Prostate gland (tissue), 2 donors: ENCODE results near the gene CALR. TPM values are rescaled to one million over a fixed set of nuclear protein-coding genes. Genes with fewer than 3 reads are reported as not detected.

Experiments used
- DNase-seq: peaks from one replicate; pipeline ENCODE4 v3.0.0-alpha.2; 2019; ENCODE audit warnings: low spot score
- H3K27ac ChIP-seq, 2 donors: fragments of 200-600 bp; sonication (generic); 2 replicates each; pipeline ENCODE4 v1.5.1; 2017 to 2019
- H3K27me3 ChIP-seq: fragments of 200-600 bp; sonication (generic); replicated peaks from 2 replicates; pipeline ENCODE4 v1.5.1; 2019; ENCODE audit not compliant: insufficient read depth
- H3K36me3 ChIP-seq, 2 donors: fragments of 200-600 bp; sonication (generic); 1 replicate in 1 of 2; 2 replicates in 1 of 2; pipeline versions ENCODE4 v1.5.1 to v1.8.1; 2017 to 2019
- H3K4me1 ChIP-seq: fragments of 200-600 bp; sonication (generic); replicated peaks from 2 replicates; pipeline ENCODE4 v1.5.1; 2019
- H3K4me3 ChIP-seq, 2 donors: fragments of 200-600 bp; sonication (generic); 2 replicates each; pipeline ENCODE4 v1.5.1; 2017 to 2019
- H3K9me3 ChIP-seq: fragments of 200-600 bp; sonication (generic); 2 replicates; pipeline ENCODE4 v1.5.1; 2017
- POLR2A ChIP-seq: fragments of 450-650 bp; IDR thresholded peaks from one replicate; pipeline ENCODE4 v1.6.1; 2016; ENCODE audit warnings: antibody characterized with exemption, mild to moderate bottlenecking
- POLR2AphosphoS5 ChIP-seq: sonication (generic); formaldehyde crosslinking; IDR thresholded peaks from one replicate; pipeline ENCODE4 v1.6.1; 2017; ENCODE audit warnings: antibody characterized with exemption
- WGBS: methylation state at CpG from one replicate; pipeline ENCODE4 v1.1.5; 2018; 5-methylcytosine and 5-hydroxymethylcytosine counted together
- intact Hi-C: fragments of 100-400 bp; cut with DNase I; formaldehyde crosslinking; loops from one replicate; pipeline ENCODE4 v1.14.2; 2022
- total RNA-seq, 2 donors: library from RNA; depleted of rRNA; stranded (reverse); fragments of >200 nt; gene quantifications; one replicate each; pipeline ENCODE4 v1.1.0, GENCODE V29; 2016
- TF ChIP-seq, protein P1 (sequence below), 4 experiments: fragments of 200-600 bp in 2 of 4; fragments of 450-650 bp in 2 of 4; sonication (generic) in 2 of 4; IDR thresholded peaks; 1 replicate in 3 of 4; 2 replicates in 1 of 4; pipeline ENCODE4 v1.5.1; 2016 to 2019; ENCODE audit warnings: antibody characterized with exemption in 4 of 4, mild to moderate bottlenecking in 2 of 4, moderate library complexity in 2 of 4

Gene CALR
- total RNA-seq, 2 donors from 2014 or later: 532 to 980 TPM

DNA sequence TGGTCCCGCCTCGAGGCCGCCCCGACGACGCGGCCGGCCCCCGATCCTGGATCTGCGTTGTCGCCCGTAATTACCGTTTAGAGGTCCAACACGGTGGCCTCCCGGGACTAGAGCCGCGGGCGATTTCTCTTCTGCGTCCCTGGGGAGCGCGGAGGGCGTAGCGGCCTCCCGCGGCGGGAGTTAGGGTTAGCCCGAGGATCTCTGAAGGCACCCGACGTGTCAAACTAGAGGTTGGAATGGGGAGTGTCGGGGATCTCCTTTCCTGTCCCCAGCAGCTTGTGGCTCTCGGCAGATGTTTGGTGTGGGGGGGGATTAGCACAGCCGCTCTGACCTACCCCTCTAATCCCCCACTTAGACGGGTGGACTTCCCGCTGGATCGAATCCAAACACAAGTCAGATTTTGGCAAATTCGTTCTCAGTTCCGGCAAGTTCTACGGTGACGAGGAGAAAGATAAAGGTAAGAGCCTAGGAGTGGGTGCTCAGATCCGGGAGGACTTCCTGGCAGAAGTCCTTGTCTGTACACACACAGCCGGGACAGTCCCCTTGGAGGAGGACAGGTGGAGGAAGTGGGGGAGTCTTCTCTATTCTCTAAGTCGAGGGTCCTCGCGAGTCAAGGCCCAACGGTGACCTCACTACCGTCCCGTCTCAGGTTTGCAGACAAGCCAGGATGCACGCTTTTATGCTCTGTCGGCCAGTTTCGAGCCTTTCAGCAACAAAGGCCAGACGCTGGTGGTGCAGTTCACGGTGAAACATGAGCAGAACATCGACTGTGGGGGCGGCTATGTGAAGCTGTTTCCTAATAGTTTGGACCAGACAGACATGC, 581 bp downstream of the CALR start:
- DNase-seq: no peak
- TF ChIP-seq POLR2AphosphoS5 (no peak), POLR2A (no peak)
- TF ChIP-seq, protein P1, sequence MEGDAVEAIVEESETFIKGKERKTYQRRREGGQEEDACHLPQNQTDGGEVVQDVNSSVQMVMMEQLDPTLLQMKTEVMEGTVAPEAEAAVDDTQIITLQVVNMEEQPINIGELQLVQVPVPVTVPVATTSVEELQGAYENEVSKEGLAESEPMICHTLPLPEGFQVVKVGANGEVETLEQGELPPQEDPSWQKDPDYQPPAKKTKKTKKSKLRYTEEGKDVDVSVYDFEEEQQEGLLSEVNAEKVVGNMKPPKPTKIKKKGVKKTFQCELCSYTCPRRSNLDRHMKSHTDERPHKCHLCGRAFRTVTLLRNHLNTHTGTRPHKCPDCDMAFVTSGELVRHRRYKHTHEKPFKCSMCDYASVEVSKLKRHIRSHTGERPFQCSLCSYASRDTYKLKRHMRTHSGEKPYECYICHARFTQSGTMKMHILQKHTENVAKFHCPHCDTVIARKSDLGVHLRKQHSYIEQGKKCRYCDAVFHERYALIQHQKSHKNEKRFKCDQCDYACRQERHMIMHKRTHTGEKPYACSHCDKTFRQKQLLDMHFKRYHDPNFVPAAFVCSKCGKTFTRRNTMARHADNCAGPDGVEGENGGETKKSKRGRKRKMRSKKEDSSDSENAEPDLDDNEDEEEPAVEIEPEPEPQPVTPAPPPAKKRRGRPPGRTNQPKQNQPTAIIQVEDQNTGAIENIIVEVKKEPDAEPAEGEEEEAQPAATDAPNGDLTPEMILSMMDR (IDR thresholded peaks at IDR 0.05): no peak
- under 1% methylated on average over 54 of the region's 54 CpGs for WGBS
- Histone ChIP-seq H3K4me1 (peaks cover 28% of the 10 kb centered on the region), H3K27ac (peak overlapping the region; percentile 88 to 90), H3K4me3 (peak overlapping the region; percentile 99), H3K36me3 (peaks cover 15 to 16% of the 10 kb centered on the region in 2 donors), H3K27me3 (no peaks in the 10 kb centered on the region), H3K9me3 (no peaks in the 10 kb centered on the region)
- intact Hi-C loops: loop anchor here (10.0 kb wide), 1 partner anchor 54 kb away; the partner anchor contains the start of genes DNASE2 and KLF1

GRCh38 chr19:12939975-12940423, 1.6 kb downstream of the CALR start:
- Histone ChIP-seq H3K4me1 (peaks cover 28% of the 10 kb centered on the region), H3K9me3 (no peaks in the 10 kb centered on the region), H3K36me3 (peaks cover 15 to 16% of the 10 kb centered on the region in 2 donors), H3K4me3 (peak overlapping the region; percentile 99), H3K27ac (peak overlapping the region; percentile 13 to 90), H3K27me3 (no peaks in the 10 kb centered on the region)
- DNase-seq: no peak
- TF ChIP-seq POLR2A: no peak
- TF ChIP-seq, protein P1 (IDR thresholded peaks at IDR 0.05): no peak
- TF ChIP-seq POLR2AphosphoS5: no peak
- 48% methylated on average over 10 of the region's 10 CpGs for WGBS
- intact Hi-C loops: loop anchor here (10.0 kb wide), 1 partner anchor 55 kb away; the partner anchor contains the start of genes DNASE2 and KLF1

GRCh38 chr19:12940897-12941296, 2.5 kb downstream of the CALR start:
- H3K36me3 ChIP-seq: peaks cover 15 to 16% of the 10 kb centered on the region in 2 donors

DNA sequence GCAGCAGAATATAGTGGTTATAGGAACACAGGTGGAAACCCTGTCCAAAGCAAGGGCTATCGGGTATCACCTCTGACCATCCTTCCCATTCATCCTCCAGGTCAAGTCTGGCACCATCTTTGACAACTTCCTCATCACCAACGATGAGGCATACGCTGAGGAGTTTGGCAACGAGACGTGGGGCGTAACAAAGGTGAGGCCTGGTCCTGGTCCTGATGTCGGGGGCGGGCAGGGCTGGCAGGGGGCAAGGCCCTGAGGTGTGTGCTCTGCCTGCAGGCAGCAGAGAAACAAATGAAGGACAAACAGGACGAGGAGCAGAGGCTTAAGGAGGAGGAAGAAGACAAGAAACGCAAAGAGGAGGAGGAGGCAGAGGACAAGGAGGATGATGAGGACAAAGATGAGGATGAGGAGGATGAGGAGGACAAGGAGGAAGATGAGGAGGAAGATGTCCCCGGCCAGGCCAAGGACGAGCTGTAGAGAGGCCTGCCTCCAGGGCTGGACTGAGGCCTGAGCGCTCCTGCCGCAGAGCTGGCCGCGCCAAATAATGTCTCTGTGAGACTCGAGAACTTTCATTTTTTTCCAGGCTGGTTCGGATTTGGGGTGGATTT, 5.1 kb downstream of the CALR start:
- 79% methylated on average over 18 of the region's 18 CpGs for WGBS
- H3K36me3 ChIP-seq: peaks cover 16 to 22% of the 10 kb centered on the region in 2 donors

More at GRCh38 chr19:12940897-12941296, 2.5 kb downstream of the CALR start:
- 81% methylated on average over 2 of the region's 2 CpGs for WGBS
- Histone ChIP-seq H3K27me3 (no peaks in the 10 kb centered on the region), H3K9me3 (no peaks in the 10 kb centered on the region), H3K4me1 (peaks cover 28% of the 10 kb centered on the region), H3K27ac (no peak overlapping the region), H3K4me3 (peak overlapping the region in 1 of 2 donors; percentile 99)
- DNase-seq: no peak
- TF ChIP-seq POLR2A: no peak
- TF ChIP-seq, protein P1 (IDR thresholded peaks at IDR 0.05): no peak
- TF ChIP-seq POLR2AphosphoS5: no peak
- intact Hi-C loops: no loop called here

More for the DNA sequence above, 5.1 kb downstream of the CALR start:
- no peak for DNase-seq
- H3K27ac ChIP-seq: no peak overlapping the region
- TF ChIP-seq, protein P1 (IDR thresholded peaks at IDR 0.05): no peak
- TF ChIP-seq POLR2AphosphoS5 (no peak), POLR2A (no peak)
- H3K27me3 ChIP-seq: no peaks in the 10 kb centered on the region
- no peak overlapping the region for H3K4me3 ChIP-seq
- intact Hi-C loops: no loop called here
- H3K4me1 ChIP-seq: peaks cover 30% of the 10 kb centered on the region
- no peaks in the 10 kb centered on the region for H3K9me3 ChIP-seq
